Raji (cell line): ENCODE data around the gene WDR5B.

Experiments
- POLR2A ChIP-seq: IDR thresholded peaks from 2 replicates; pipeline ENCODE4 v1.6.1; 2011; ENCODE audit warnings: low read depth, low read length, control low read depth; ENCODE audit not compliant: insufficient read depth

WDR5B gene

GRCh38 chr3:122414391-122414790 is 1.5 kb downstream of the WDR5B start:
- no peak for TF ChIP-seq POLR2A

- TF ChIP-seq POLR2A, result no peak
Observed at GRCh38 chr3:122410639-122411038, 5.2 kb downstream of the WDR5B start.

- no peak for TF ChIP-seq POLR2A
Observed at GRCh38 chr3:122410111-122410510, 5.8 kb downstream of the WDR5B start.

GRCh38 chr3:122409446-122409845 is 6.4 kb downstream of the WDR5B start:
- TF ChIP-seq POLR2A, result no peak

- TF ChIP-seq POLR2A, result no peak
Observed at GRCh38 chr3:122407946-122408345, 7.9 kb downstream of the WDR5B start.

- no peak for TF ChIP-seq POLR2A
Observed at GRCh38 chr3:122406198-122406597, 9.7 kb downstream of the WDR5B start.

GRCh38 chr3:122405015-122405414 is 10.8 kb downstream of the WDR5B start:
- TF ChIP-seq POLR2A, result no peak

GRCh38 chr3:122403489-122403888 is 12.4 kb downstream of the WDR5B start:
- TF ChIP-seq POLR2A, result no peak

GRCh38 chr3:122398920-122399319 is 16.9 kb downstream of the WDR5B start:
- no peak for TF ChIP-seq POLR2A

- TF ChIP-seq POLR2A, result no peak
Observed at GRCh38 chr3:122397201-122397600, 18.7 kb downstream of the WDR5B start.

GRCh38 chr3:122396511-122396910 is 19.4 kb downstream of the WDR5B start:
- no peak for TF ChIP-seq POLR2A

GRCh38 chr3:122395582-122395981 is 20.3 kb downstream of the WDR5B start:
- no peak for TF ChIP-seq POLR2A

GRCh38 chr3:122394173-122394572 is 21.7 kb downstream of the WDR5B start:
- no peak for TF ChIP-seq POLR2A

GRCh38 chr3:122392868-122393844 is 22.7 kb downstream of the WDR5B start:
- no peak for TF ChIP-seq POLR2A

GRCh38 chr3:122391681-122392446 is 24.0 kb downstream of the WDR5B start:
- no peak for TF ChIP-seq POLR2A

GRCh38 chr3:122390665-122391064 is 25.2 kb downstream of the WDR5B start:
- TF ChIP-seq POLR2A, result no peak
